ENCODE data around the gene TBC1D22A. TPM values are rescaled to one million over a fixed set of nuclear protein-coding genes. Genes with fewer than 3 reads are reported as not detected.

TBC1D22A gene
- total RNA-seq, 2 donors from 2014 or later, result 21.5 to 23.1 TPM

DNA sequence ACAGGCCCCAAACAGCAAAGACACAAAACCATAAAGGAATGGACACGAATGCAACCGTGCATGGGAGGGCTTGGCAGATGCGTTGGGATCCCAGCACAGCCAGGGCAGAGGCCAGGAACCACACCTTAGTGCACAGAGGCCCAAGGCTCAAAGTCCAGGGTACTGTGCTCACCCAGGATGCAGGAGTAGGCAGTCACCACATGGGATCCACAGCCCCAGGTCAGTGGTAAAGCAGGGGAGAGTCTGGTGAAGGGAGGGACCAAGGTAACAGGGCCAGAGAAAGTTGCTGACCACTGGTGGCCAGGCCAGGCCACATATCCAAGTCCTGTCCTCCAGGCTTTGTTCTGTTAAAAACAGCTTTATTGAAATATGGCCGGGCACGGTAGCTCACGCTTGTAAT lies 17.9 kb upstream of the TBC1D22A start:
- Histone ChIP-seq H3K36me3 (replicated peaks in 1 of 2; ENCODE audit: insufficient read depth in 1 of 2, low read depth in 2 of 2) (no peaks in the 10 kb centered on the region), H3K9me3 (no peaks in the 10 kb centered on the region), H3K4me3 (no peak overlapping the region), H3K27me3 (no peaks in the 10 kb centered on the region), H3K4me1 (peaks cover 6% of the 10 kb centered on the region), H3K27ac (no peak overlapping the region)
- no peak for DNase-seq
- WGBS, 2 donors, result 62 to 73% methylated on average over 6 of the region's 6 CpGs
- no peak for ATAC-seq
- intact Hi-C loops (cut with DNase I), result no loop called here
- TF ChIP-seq POLR2A (IDR thresholded peaks at IDR 0.05) (no peak), CTCF (IDR thresholded peaks at IDR 0.05) (no peak)

GRCh38 chr22:46746192-46746591 lies 16.3 kb upstream of the TBC1D22A start:
- DNase-seq (no peak), ATAC-seq (no peak)
- TF ChIP-seq POLR2A (IDR thresholded peaks at IDR 0.05) (no peak), CTCF (IDR thresholded peaks at IDR 0.05) (no peak)
- intact Hi-C loops (cut with DNase I), result no loop called here
- Histone ChIP-seq H3K27me3 (no peaks in the 10 kb centered on the region), H3K9me3 (no peaks in the 10 kb centered on the region), H3K27ac (peak overlapping the region in 1 of 4 donors; percentile 39), H3K4me1 (peaks cover 10% of the 10 kb centered on the region), H3K4me3 (no peak overlapping the region), H3K36me3 (replicated peaks in 1 of 2; ENCODE audit: insufficient read depth in 1 of 2, low read depth in 2 of 2) (no peaks in the 10 kb centered on the region)
- WGBS, 2 donors, result 70 to 74% methylated on average over 5 of the region's 5 CpGs

DNA sequence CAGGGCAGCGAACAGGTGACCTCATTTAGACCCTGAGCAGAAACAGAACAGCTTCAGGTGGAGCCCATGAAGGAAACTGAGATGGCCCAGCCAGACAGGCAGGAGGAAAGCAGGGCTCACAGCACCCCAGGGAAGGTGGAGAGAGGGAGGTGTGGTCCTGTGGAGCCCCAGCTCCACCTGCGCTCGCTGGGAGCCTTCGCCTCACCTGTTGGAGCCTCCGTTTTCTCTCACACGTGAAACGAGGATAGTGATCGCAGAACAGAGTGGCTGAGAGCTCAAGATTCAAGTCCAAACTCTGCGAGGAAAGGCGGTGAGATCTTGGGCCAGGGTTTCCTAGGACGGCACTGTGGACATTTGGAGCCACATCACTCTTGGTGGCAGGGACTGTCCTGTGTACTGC lies 15.8 kb upstream of the TBC1D22A start:
- DNase-seq (peak in 3 of 4 donors; percentile 56 to 77 (median 61)), ATAC-seq (no peak)
- no peaks in the 10 kb centered on the region for H3K9me3 ChIP-seq

GRCh38 chr22:46747646-46748045 lies 14.8 kb upstream of the TBC1D22A start:
- H3K9me3 ChIP-seq, result no peaks in the 10 kb centered on the region
- no peak for DNase-seq
- ATAC-seq, result no peak
- H3K36me3 ChIP-seq (replicated peaks in 1 of 2; ENCODE audit: insufficient read depth in 1 of 2, low read depth in 2 of 2), result no peaks in the 10 kb centered on the region
- TF ChIP-seq CTCF (IDR thresholded peaks at IDR 0.05) (no peak), POLR2A (IDR thresholded peaks at IDR 0.05) (no peak)
- intact Hi-C loops (cut with DNase I), result no loop called here
- no peak overlapping the region for H3K27ac ChIP-seq
- H3K4me1 ChIP-seq, result peaks cover 12% of the 10 kb centered on the region
- no peaks in the 10 kb centered on the region for H3K27me3 ChIP-seq
- WGBS, 2 donors, result 59 to 93% methylated on average over 4 to 8 of the region's 8 CpGs
- no peak overlapping the region for H3K4me3 ChIP-seq

More for the DNA sequence above, 15.8 kb upstream of the TBC1D22A start:
- TF ChIP-seq POLR2A (IDR thresholded peaks at IDR 0.05) (no peak), CTCF (IDR thresholded peaks at IDR 0.05) (no peak)
- H3K36me3 ChIP-seq (replicated peaks in 1 of 2; ENCODE audit: insufficient read depth in 1 of 2, low read depth in 2 of 2), result no peaks in the 10 kb centered on the region
- peak overlapping the region in 1 of 4 donors; percentile 39 for H3K27ac ChIP-seq
- peaks cover 12% of the 10 kb centered on the region for H3K4me1 ChIP-seq
- WGBS, 2 donors, result 21 to 45% methylated on average over 10 to 11 of the region's 11 CpGs
- no peaks in the 10 kb centered on the region for H3K27me3 ChIP-seq
- intact Hi-C loops (cut with DNase I), result no loop called here
- H3K4me3 ChIP-seq, result no peak overlapping the region

DNA sequence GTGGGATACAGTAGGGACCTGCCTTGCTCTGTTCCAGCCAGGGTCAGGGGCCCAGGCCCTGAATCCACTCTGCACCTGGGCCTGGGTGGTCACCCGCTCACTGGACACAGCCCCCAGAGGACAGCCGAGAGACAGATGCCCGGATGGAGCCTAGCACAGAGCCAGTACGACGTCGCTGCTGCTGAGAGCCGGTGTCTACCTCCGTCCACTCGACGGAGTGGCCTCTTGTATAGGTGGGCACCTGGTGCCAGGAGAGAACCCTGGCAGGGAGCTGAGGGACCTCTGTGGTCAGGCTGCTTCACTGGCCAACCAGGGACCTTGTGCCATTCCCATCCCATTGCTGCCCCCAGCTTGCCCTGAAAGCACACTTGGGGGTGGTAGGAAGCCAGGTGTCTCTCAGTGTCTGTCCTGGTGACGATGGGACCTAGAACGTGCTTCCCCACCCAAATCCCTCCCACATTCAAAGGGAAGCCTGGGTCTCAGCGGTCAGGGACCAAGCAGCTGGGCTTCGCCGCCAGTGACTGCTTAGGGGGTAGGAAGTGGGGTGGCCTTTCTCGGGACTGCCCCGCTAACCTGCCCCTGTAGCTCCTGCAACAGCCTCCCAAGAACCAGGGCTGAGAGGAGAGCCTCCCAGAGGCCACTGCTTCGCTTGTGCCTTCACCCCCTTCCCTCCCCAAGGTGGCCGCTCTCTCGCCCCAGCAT lies 14.1 kb upstream of the TBC1D22A start:
- ATAC-seq (no peak), DNase-seq (no peak)
- intact Hi-C loops (cut with DNase I), result no loop called here
- H3K36me3 ChIP-seq (replicated peaks in 1 of 2; ENCODE audit: insufficient read depth in 1 of 2, low read depth in 2 of 2), result no peaks in the 10 kb centered on the region
- H3K9me3 ChIP-seq, result no peaks in the 10 kb centered on the region
- no peak overlapping the region for H3K4me3 ChIP-seq
- peaks cover 16% of the 10 kb centered on the region for H3K4me1 ChIP-seq
- TF ChIP-seq CTCF (IDR thresholded peaks at IDR 0.05), result no peak
- no peak for TF ChIP-seq POLR2A (IDR thresholded peaks at IDR 0.05)
- no peak overlapping the region for H3K27ac ChIP-seq
- no peaks in the 10 kb centered on the region for H3K27me3 ChIP-seq
- WGBS, 2 donors, result 84 to 87% methylated on average over 8 to 20 of the region's 20 CpGs
